ENCODE results near the gene TACR1. TPM values are rescaled to one million over a fixed set of nuclear protein-coding genes. Genes with fewer than 3 reads are reported as not detected.

TACR1 gene
- total RNA-seq, 1 experiment from 2014 or later = not detected

GRCh38 chr2:75130171-75130570, 69.1 kb downstream of the TACR1 start:
- Histone ChIP-seq H3K4me3 (ENCODE audit: low read length) (no peak overlapping the region), H3K27ac (ENCODE audit: low read length) (no peak overlapping the region), H3F3A (ENCODE audit: low read length, unreplicated experiment) (no peaks in the 10 kb centered on the region), H3K4me1 (ENCODE audit: insufficient read depth, low read length) (no peaks in the 10 kb centered on the region), H3K9ac (ENCODE audit: low read length) (no peak overlapping the region), H3K9me3 (ENCODE audit: low read length) (no peaks in the 10 kb centered on the region), H3K4me2 (ENCODE audit: low read length) (no peak overlapping the region), H3K36me3 (ENCODE audit: low read depth, low read length) (no peaks in the 10 kb centered on the region), H3K9me2 (replicated peaks; ENCODE audit: low read length) (no peaks in the 10 kb centered on the region), H3K27me3 (ENCODE audit: low read length) (peaks cover 9% of the 10 kb centered on the region; the same call in 1 of the 2 replicates), H2AFZ (ENCODE audit: low read length) (no peak overlapping the region), H3K79me2 (ENCODE audit: low read length) (no peaks in the 10 kb centered on the region), H4K20me1 (ENCODE audit: low read length) (no peaks in the 10 kb centered on the region)
- ATAC-seq (peak; percentile 59; the same call in 1 of the 2 replicates), DNase-seq (peak; percentile 24)
- no TSS peak for BruUV-seq (replicated peaks)
- ChIA-PET CTCF (no interaction called here), POLR2A (ENCODE audit: unreplicated experiment) (interaction anchor here (0.7 kb wide), 1 partner anchor 166 kb away, joined by 4 read pairs; no protein-coding TSS in a partner anchor)
- TF ChIP-seq CTCF (conservative IDR thresholded peaks at IDR 0.05; ENCODE audit: low read depth, low read length) = peak; percentile 52
- TF ChIP-seq EZH2 (IDR thresholded peaks at IDR 0.05; ENCODE audit: low read length, unreplicated experiment) = no peak
- intact Hi-C loops (cut with micrococcal nuclease) = no loop called here

GRCh38 chr2:75123876-75124275, 75.4 kb downstream of the TACR1 start:
- CTCF ChIA-PET = no interaction called here
- H3K9ac ChIP-seq (ENCODE audit: low read length) = no peak overlapping the region
- no TSS peak for BruUV-seq (replicated peaks)
- ATAC-seq = no peak
- H3K4me1 ChIP-seq (ENCODE audit: insufficient read depth, low read length) = no peaks in the 10 kb centered on the region
- no peak overlapping the region for H3K4me2 ChIP-seq (ENCODE audit: low read length)
- intact Hi-C loops (cut with micrococcal nuclease) = no loop called here
- H3K36me3 ChIP-seq (ENCODE audit: low read depth, low read length) = no peaks in the 10 kb centered on the region
- H2AFZ ChIP-seq (ENCODE audit: low read length) = no peak overlapping the region
- no peaks in the 10 kb centered on the region for H3K9me3 ChIP-seq (ENCODE audit: low read length)
- no peaks in the 10 kb centered on the region for H3K79me2 ChIP-seq (ENCODE audit: low read length)
- no peaks in the 10 kb centered on the region for H4K20me1 ChIP-seq (ENCODE audit: low read length)
- no peaks in the 10 kb centered on the region for H3F3A ChIP-seq (ENCODE audit: low read length, unreplicated experiment)
- no peak overlapping the region for H3K27ac ChIP-seq (ENCODE audit: low read length)
- DNase-seq = no peak
- POLR2A ChIA-PET (ENCODE audit: unreplicated experiment) = no interaction called here
- no peak overlapping the region for H3K4me3 ChIP-seq (ENCODE audit: low read length)
- no peak for TF ChIP-seq EZH2phosphoT487 (IDR thresholded peaks at IDR 0.05; ENCODE audit: borderline replicate concordance, low read length)
- TF ChIP-seq CTCF (conservative IDR thresholded peaks at IDR 0.05; ENCODE audit: low read depth, low read length) = no peak
- no peak for TF ChIP-seq EZH2 (IDR thresholded peaks at IDR 0.05; ENCODE audit: low read length, unreplicated experiment)
- H3K27me3 ChIP-seq (ENCODE audit: low read length) = peaks cover 31% of the 10 kb centered on the region
- no peaks in the 10 kb centered on the region for H3K9me2 ChIP-seq (replicated peaks; ENCODE audit: low read length)

- no peak overlapping the region for H2AFZ ChIP-seq (ENCODE audit: low read length)
- CTCF ChIA-PET = no interaction called here
- BruUV-seq (replicated peaks) = no TSS peak
Measured at GRCh38 chr2:75113231-75113869, 86.0 kb downstream of the TACR1 start.

More at GRCh38 chr2:75113231-75113869, 86.0 kb downstream of the TACR1 start:
- H3K4me3 ChIP-seq (ENCODE audit: low read length) = no peak overlapping the region
- no peaks in the 10 kb centered on the region for H3K9me3 ChIP-seq (ENCODE audit: low read length)
- H3K27ac ChIP-seq (ENCODE audit: low read length) = no peak overlapping the region
- H3K9ac ChIP-seq (ENCODE audit: low read length) = no peak overlapping the region
- intact Hi-C loops (cut with micrococcal nuclease) = no loop called here
- DNase-seq (no peak), ATAC-seq (no peak)
- no peak for TF ChIP-seq EZH2phosphoT487 (IDR thresholded peaks at IDR 0.05; ENCODE audit: borderline replicate concordance, low read length)
- TF ChIP-seq CTCF (conservative IDR thresholded peaks at IDR 0.05; ENCODE audit: low read depth, low read length) = no peak
- no peak for TF ChIP-seq EZH2 (IDR thresholded peaks at IDR 0.05; ENCODE audit: low read length, unreplicated experiment)
- POLR2A ChIA-PET (ENCODE audit: unreplicated experiment) = no interaction called here
- no peaks in the 10 kb centered on the region for H4K20me1 ChIP-seq (ENCODE audit: low read length)
- H3K27me3 ChIP-seq (ENCODE audit: low read length) = no peaks in the 10 kb centered on the region; the same call in 1 of the 2 replicates
- no peaks in the 10 kb centered on the region for H3F3A ChIP-seq (ENCODE audit: low read length, unreplicated experiment)
- H3K4me1 ChIP-seq (ENCODE audit: insufficient read depth, low read length) = no peaks in the 10 kb centered on the region
- no peaks in the 10 kb centered on the region for H3K36me3 ChIP-seq (ENCODE audit: low read depth, low read length)
- H3K79me2 ChIP-seq (ENCODE audit: low read length) = no peaks in the 10 kb centered on the region
- H3K4me2 ChIP-seq (ENCODE audit: low read length) = no peak overlapping the region
- no peaks in the 10 kb centered on the region for H3K9me2 ChIP-seq (replicated peaks; ENCODE audit: low read length)
